Limb (tissue), 2 donors: ENCODE data around the gene NOS1.
"Not testable (repeated sequence)": the region's sequence is repeated elsewhere in the genome, so short reads cannot be mapped to it uniquely, and the experiment has no call there.

ENCODE experiments used
- DNase-seq, 2 donors: peaks; one replicate each; pipeline ENCODE4 v3.0.0-alpha.2; 2016; ENCODE audit errors: extremely low spot score in 2 of 2

Gene NOS1

GRCh38 chr12:117273091-117273490 lies 88.3 kb downstream of the NOS1 start:
- DNase-seq = no peak

GRCh38 chr12:117272690-117273089 lies 88.7 kb downstream of the NOS1 start:
- no peak for DNase-seq

- no peak for DNase-seq
Measured at GRCh38 chr12:117262749-117263148, 98.7 kb downstream of the NOS1 start.

GRCh38 chr12:117261247-117261646 lies 100.2 kb downstream of the NOS1 start:
- DNase-seq = no peak

GRCh38 chr12:117255386-117255785 lies 106.0 kb downstream of the NOS1 start:
- DNase-seq = no peak

GRCh38 chr12:117243488-117243887 lies 117.9 kb downstream of the NOS1 start:
- no peak for DNase-seq

- no peak for DNase-seq
Measured at GRCh38 chr12:117241697-117242096, 119.7 kb downstream of the NOS1 start.

- no peak for DNase-seq
Measured at GRCh38 chr12:117240081-117240755, 121.2 kb downstream of the NOS1 start.

- peak; percentile 61 to 89 for DNase-seq
Measured at GRCh38 chr12:117236456-117237001, 124.9 kb downstream of the NOS1 start.

- DNase-seq = no peak
Measured at GRCh38 chr12:117235261-117235660, 126.2 kb downstream of the NOS1 start.

GRCh38 chr12:117234441-117234840 lies 127.0 kb downstream of the NOS1 start:
- DNase-seq = no peak

- no peak for DNase-seq
Measured at GRCh38 chr12:117231750-117232149, 129.7 kb downstream of the NOS1 start.

- DNase-seq = no peak
Measured at GRCh38 chr12:117228239-117228638, 133.2 kb downstream of the NOS1 start.

- no peak for DNase-seq
Measured at GRCh38 chr12:117227000-117227653, 134.3 kb downstream of the NOS1 start.

GRCh38 chr12:117226505-117226904 lies 134.9 kb downstream of the NOS1 start:
- DNase-seq = no peak

GRCh38 chr12:117225179-117225578 lies 136.2 kb downstream of the NOS1 start:
- no peak for DNase-seq

GRCh38 chr12:117220947-117221346 lies 140.5 kb downstream of the NOS1 start:
- not testable (repeated sequence) for DNase-seq

GRCh38 chr12:117218149-117218548 lies 143.3 kb downstream of the NOS1 start:
- no peak for DNase-seq

GRCh38 chr12:117216686-117217085 lies 144.7 kb downstream of the NOS1 start:
- DNase-seq = no peak

GRCh38 chr12:117214797-117215196 lies 146.6 kb downstream of the NOS1 start:
- no peak for DNase-seq

GRCh38 chr12:117213295-117213808 lies 148.1 kb downstream of the NOS1 start:
- DNase-seq = no peak

GRCh38 chr12:117212563-117213190 lies 148.7 kb downstream of the NOS1 start:
- DNase-seq = peak; percentile 77 to 85
